AG04450 (cell line): Measurements from ENCODE around the gene RFX4. TPM values are rescaled to one million over a fixed set of nuclear protein-coding genes. Genes with fewer than 3 reads are reported as not detected.

Experiments
- CTCF ChIA-PET: fragments of 300-600, 350-600 bp; formaldehyde crosslinking; extraction: SDS; loops from one replicate; lab custom pipeline; 2022; ENCODE audit warnings: antibody characterized with exemption, inconsistent platforms; lab: Charles Lee
- POLR2A ChIA-PET: fragments of 350-600 bp; formaldehyde crosslinking; extraction: SDS; loops from one replicate; lab custom pipeline; 2021; ENCODE audit warnings: antibody characterized with exemption, inconsistent platforms; lab: Yijun Ruan, JAX
- DNase-seq: peaks from one replicate; pipeline ENCODE4 v3.0.0-alpha.2; 2011; ENCODE audit warnings: low read depth, low spot score
- H3K27ac ChIP-seq: one replicate; pipeline ENCODE4 v1.5.1; 2012; ENCODE audit warnings: low read depth, low read length, control low read depth
- H3K27me3 ChIP-seq: one replicate; pipeline ENCODE4 v1.6.0; 2012; ENCODE audit warnings: low read length; ENCODE audit not compliant: control insufficient read depth, insufficient read depth
- H3K4me3 ChIP-seq: 2 replicates; pipeline ENCODE4 v1.5.1; 2011; ENCODE audit warnings: mild to moderate bottlenecking, low read depth, low read length, control low read depth
- H3K9me3 ChIP-seq: 2 replicates; pipeline ENCODE4 v1.5.1; 2012; ENCODE audit warnings: low read length; ENCODE audit not compliant: control insufficient read depth, insufficient read depth
- polyA plus RNA-seq: library from polyadenylated mRNA; depleted of rRNA; stranded (reverse); fragments of >200 nt; gene quantifications from 2 replicates; pipeline ENCODE4 v1.2.3, GENCODE V29; 2011
- TF ChIP-seq, protein P1 (sequence below): IDR thresholded peaks from 2 replicates; pipeline ENCODE4 v1.5.1; 2011; ENCODE audit warnings: low read depth, low read length, control low read depth, inconsistent platforms

The RFX4 gene
- polyA plus RNA-seq, 1 experiment, result not detected

DNA sequence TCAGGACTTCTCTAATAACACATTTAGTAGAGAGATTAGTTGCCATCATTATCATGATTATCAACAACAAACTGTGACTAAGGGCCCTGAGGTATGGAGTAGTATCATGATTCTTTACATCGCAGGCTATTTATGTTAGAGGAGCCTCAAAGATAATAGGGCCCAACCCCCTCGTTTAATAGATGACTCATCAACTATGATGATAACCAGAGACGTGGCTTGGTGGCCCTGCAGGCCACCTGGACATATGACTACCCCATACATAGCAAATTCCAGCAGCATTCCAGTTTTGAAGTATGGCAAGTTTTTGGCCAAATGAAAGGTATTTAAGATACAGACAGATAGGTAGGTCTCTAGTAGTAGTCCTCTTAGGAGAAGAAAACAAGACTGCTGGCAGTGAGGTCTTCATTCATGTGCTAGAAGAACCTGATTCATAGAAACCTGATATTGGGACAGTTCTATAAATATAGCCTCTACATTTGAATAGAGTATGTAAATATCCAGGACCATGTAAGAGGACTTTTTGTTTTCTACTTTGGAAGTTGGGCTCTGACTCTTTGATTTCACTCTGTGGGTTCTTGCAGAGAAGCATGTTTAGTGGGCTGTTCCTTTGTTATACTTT, 197.3 kb downstream of the RFX4 start:
- TF ChIP-seq, protein P1, sequence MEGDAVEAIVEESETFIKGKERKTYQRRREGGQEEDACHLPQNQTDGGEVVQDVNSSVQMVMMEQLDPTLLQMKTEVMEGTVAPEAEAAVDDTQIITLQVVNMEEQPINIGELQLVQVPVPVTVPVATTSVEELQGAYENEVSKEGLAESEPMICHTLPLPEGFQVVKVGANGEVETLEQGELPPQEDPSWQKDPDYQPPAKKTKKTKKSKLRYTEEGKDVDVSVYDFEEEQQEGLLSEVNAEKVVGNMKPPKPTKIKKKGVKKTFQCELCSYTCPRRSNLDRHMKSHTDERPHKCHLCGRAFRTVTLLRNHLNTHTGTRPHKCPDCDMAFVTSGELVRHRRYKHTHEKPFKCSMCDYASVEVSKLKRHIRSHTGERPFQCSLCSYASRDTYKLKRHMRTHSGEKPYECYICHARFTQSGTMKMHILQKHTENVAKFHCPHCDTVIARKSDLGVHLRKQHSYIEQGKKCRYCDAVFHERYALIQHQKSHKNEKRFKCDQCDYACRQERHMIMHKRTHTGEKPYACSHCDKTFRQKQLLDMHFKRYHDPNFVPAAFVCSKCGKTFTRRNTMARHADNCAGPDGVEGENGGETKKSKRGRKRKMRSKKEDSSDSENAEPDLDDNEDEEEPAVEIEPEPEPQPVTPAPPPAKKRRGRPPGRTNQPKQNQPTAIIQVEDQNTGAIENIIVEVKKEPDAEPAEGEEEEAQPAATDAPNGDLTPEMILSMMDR, result no peak
- Histone ChIP-seq H3K4me3 (no peak overlapping the region), H3K9me3 (no peaks in the 10 kb centered on the region), H3K27ac (no peak overlapping the region), H3K27me3 (no peaks in the 10 kb centered on the region)
- CTCF ChIA-PET, result interaction anchor here (1.5 kb wide), 1 partner anchor 61 kb away, joined by 6 read pairs; no protein-coding TSS in a partner anchor
- POLR2A ChIA-PET, result no interaction called here
- DNase-seq, result no peak

DNA sequence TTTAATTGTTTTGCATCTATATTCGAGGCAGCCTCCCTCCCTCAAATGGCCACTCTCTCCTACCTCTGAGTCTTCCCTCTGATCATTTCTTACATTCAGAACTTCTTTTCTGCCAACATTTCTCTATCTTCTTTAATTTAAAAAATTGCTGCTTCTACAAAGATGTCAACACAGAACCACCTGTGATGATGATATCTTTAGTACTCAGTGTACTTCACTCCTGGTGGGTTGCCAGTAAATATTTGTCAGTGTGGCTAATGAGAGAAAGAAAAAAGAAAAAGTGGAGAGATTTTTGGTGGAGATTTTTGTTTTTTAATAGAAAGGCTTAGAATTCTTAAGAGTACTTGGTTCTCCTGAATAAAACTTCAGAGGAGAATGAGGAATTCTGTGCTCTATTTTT, 199.8 kb downstream of the RFX4 start:
- no peak for DNase-seq
- CTCF ChIA-PET, result no interaction called here
- Histone ChIP-seq H3K27me3 (no peaks in the 10 kb centered on the region), H3K4me3 (no peak overlapping the region), H3K27ac (no peak overlapping the region), H3K9me3 (no peaks in the 10 kb centered on the region)
- POLR2A ChIA-PET, result no interaction called here
- TF ChIP-seq, protein P1, result no peak

DNA sequence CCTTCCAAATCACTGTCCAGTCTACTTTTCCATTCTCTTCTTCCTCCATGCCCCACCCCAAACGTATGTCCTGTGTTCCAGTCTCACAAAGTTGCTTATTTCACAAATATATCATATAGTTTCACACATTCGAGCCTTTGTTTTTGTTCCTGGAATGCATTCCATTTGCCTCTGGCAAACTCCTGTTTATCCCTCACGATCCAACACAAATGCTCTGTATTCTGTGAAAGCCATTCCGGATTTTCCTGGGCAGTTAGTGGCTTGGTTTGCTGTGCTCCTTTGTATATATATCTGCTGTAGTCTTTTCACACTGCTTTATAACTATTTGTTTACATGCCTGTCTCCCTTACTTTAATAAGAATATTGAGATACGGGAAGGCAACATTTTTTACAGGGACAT, 200.7 kb downstream of the RFX4 start:
- POLR2A ChIA-PET, result no interaction called here
- H3K9me3 ChIP-seq, result no peaks in the 10 kb centered on the region
- CTCF ChIA-PET, result no interaction called here
- H3K4me3 ChIP-seq, result no peak overlapping the region
- TF ChIP-seq, protein P1, result no peak
- H3K27ac ChIP-seq, result no peak overlapping the region
- DNase-seq, result no peak
- H3K27me3 ChIP-seq, result no peaks in the 10 kb centered on the region

DNA sequence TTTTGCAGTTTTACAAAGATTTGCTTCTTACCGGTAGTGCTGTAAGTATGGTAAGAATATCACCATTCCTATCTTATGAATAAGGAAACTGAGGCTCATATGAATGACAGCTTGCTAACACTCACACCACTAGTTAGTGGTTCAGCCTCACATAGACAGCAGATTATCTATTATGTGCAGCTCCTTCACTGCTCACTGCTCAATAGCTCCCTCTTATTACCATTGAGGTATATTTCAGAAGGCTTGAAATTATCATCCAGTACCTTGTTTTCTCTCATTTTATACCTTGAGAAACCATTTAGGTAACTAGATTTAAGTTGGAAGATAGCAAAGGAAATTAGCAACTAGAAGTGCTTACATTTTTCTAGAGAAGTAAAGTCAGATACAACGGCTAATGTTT, 207.2 kb downstream of the RFX4 start:
- H3K27me3 ChIP-seq, result no peaks in the 10 kb centered on the region
- POLR2A ChIA-PET, result no interaction called here
- TF ChIP-seq, protein P1, result 0 out of 2 replicates have a peak, but pooled peaks have one; percentile 10
- no peak for DNase-seq
- CTCF ChIA-PET, result interaction anchor here (1.3 to 1.4 kb wide), 2 partner anchors 17 to 52 kb away, joined by 3 to 9 read pairs; no protein-coding TSS in a partner anchor
- H3K27ac ChIP-seq, result no peak overlapping the region
- peaks cover 2% of the 10 kb centered on the region; the same call in 1 of the 2 replicates for H3K9me3 ChIP-seq
- H3K4me3 ChIP-seq, result no peak overlapping the region

DNA sequence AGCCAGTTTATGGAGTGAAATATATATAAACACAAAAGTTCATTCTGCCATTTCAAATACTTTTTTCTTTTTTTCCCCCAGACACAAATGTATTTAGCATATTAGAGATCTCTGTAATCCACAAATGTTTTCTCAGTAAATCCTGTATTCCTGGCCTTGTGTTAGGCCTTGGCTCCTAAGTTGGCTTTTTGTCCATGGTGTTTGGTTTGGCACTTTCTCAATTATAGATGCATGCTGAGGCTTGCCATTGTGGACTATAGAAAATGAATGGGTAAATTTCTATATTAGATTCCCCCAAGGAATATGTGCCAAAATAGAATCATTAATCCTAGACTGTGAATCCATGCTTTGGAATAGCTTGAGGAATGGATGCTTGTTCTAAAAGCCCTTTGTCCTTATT, 208.7 kb downstream of the RFX4 start:
- no peak overlapping the region for H3K4me3 ChIP-seq
- CTCF ChIA-PET, result interaction anchor here (0.6 to 1.4 kb wide), 3 partner anchors 16 to 564 kb away, joined by 3 read pairs; no protein-coding TSS in a partner anchor
- POLR2A ChIA-PET, result no interaction called here
- peaks cover 2% of the 10 kb centered on the region; the same call in 1 of the 2 replicates for H3K9me3 ChIP-seq
- no peaks in the 10 kb centered on the region for H3K27me3 ChIP-seq
- no peak overlapping the region for H3K27ac ChIP-seq
- DNase-seq, result no peak
- TF ChIP-seq, protein P1, result no peak
